ENCODE measurements around the gene DNAJC25.
"Not testable (repeated sequence)": the region's sequence is repeated elsewhere in the genome, so short reads cannot be mapped to it uniquely, and the experiment has no call there.

The DNAJC25 gene

DNA sequence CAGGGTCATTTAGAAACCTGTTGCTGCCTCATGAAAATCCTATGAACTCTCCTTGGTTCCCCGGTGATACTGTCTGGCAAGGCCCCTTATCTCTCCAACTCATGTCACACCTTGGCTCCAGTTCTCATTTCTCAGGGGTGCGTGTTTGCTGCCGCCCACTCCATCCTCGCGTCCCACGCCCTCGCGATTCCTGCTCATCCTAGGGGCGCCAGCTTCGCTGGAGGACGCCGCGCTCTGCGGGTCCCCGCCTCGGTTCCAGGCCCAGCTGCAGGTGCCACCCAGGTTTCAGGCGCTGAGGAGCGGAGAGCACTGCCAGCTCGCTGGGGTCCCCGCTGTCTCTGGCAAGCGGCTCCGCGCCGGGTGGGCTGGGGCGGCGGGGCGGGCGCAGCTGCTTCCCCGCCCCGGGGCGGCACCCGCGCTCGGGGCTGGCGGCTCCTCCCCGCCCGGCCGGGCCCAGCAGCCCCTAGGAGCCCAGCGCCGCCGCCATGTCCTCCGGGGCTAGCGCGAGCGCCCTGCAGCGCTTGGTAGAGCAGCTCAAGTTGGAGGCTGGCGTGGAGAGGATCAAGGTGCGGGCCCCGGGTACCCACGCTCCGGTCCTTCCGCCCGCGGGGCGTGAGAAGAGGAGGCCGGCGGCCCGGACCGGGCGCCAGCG lies 30.1 kb downstream of the DNAJC25 start, which contains the start of gene GNG10:
Gene GNG10 (plus strand): TSS at position 456 of the 652 bp plus-strand sequence. CDS start 30 bp downstream, at position 486.
- peak; percentile 64 for DNase-seq (ENCODE audit: low read depth)
- H3K4me3 ChIP-seq (ENCODE audit: low read depth, low read length): peak within 1 kb of the TSS; percentile 68
- peak; percentile 44 for TF ChIP-seq POLR2A (IDR thresholded peaks at IDR 0.05; ENCODE audit: extremely low read depth, insufficient read length)
- TF ChIP-seq, protein P1, sequence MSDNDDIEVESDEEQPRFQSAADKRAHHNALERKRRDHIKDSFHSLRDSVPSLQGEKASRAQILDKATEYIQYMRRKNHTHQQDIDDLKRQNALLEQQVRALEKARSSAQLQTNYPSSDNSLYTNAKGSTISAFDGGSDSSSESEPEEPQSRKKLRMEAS (IDR thresholded peaks at IDR 0.05; ENCODE audit: low read depth, low read length): no peak

- TF ChIP-seq, protein P2, sequence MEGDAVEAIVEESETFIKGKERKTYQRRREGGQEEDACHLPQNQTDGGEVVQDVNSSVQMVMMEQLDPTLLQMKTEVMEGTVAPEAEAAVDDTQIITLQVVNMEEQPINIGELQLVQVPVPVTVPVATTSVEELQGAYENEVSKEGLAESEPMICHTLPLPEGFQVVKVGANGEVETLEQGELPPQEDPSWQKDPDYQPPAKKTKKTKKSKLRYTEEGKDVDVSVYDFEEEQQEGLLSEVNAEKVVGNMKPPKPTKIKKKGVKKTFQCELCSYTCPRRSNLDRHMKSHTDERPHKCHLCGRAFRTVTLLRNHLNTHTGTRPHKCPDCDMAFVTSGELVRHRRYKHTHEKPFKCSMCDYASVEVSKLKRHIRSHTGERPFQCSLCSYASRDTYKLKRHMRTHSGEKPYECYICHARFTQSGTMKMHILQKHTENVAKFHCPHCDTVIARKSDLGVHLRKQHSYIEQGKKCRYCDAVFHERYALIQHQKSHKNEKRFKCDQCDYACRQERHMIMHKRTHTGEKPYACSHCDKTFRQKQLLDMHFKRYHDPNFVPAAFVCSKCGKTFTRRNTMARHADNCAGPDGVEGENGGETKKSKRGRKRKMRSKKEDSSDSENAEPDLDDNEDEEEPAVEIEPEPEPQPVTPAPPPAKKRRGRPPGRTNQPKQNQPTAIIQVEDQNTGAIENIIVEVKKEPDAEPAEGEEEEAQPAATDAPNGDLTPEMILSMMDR (IDR thresholded peaks at IDR 0.05; ENCODE audit: low read depth, low read length): no peak
- TF ChIP-seq MYC (IDR thresholded peaks at IDR 0.05; ENCODE audit: low read depth, low read length) (no peak), POLR2A (IDR thresholded peaks at IDR 0.05; ENCODE audit: extremely low read depth, insufficient read length) (no peak)
- TF ChIP-seq, protein P1 (IDR thresholded peaks at IDR 0.05; ENCODE audit: low read depth, low read length): no peak
- DNase-seq (ENCODE audit: low read depth): peak; percentile 40
- peak overlapping the region; percentile 68 for H3K4me3 ChIP-seq (ENCODE audit: low read depth, low read length)
Measured at GRCh38 chr9:111661802-111662521, 30.8 kb downstream of the DNAJC25 start.

GRCh38 chr9:111662576-111663300 lies 31.6 kb downstream of the DNAJC25 start:
- peak overlapping the region; percentile 68 for H3K4me3 ChIP-seq (ENCODE audit: low read depth, low read length)
- DNase-seq (ENCODE audit: low read depth): peak; percentile 5
- TF ChIP-seq, protein P2 (IDR thresholded peaks at IDR 0.05; ENCODE audit: low read depth, low read length): no peak
- TF ChIP-seq MYC (IDR thresholded peaks at IDR 0.05; ENCODE audit: low read depth, low read length): no peak
- TF ChIP-seq, protein P1 (IDR thresholded peaks at IDR 0.05; ENCODE audit: low read depth, low read length): no peak
- no peak for TF ChIP-seq POLR2A (IDR thresholded peaks at IDR 0.05; ENCODE audit: extremely low read depth, insufficient read length)

DNA sequence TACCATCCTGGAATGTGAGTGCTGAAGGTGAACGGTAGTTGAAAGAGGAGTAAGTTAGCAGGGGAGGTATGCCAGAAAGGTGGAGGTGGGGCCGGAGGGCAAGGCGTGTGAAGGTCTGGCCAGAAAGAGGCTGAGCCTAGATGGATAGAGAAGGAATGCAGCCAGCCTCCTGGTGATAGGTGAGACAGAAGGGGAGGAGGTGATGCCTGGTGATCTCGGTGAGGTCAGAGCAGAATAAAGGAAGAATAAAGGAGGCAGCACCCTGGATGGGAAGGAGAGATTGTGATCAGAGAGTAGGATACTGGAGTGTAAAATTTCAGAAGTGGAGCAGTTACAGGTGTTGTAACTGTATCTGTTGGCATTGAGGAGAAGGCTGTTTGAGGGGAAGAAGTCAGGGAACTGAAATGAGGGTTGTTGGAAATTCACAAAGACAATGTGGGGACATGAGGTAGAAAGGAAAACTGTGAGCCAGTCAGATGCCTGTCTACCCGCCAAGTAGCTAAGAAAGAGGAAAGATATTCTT lies 32.2 kb downstream of the DNAJC25 start:
- TF ChIP-seq, protein P1 (IDR thresholded peaks at IDR 0.05; ENCODE audit: low read depth, low read length): no peak
- TF ChIP-seq MYC (IDR thresholded peaks at IDR 0.05; ENCODE audit: low read depth, low read length) (no peak), POLR2A (IDR thresholded peaks at IDR 0.05; ENCODE audit: extremely low read depth, insufficient read length) (no peak)
- TF ChIP-seq, protein P2 (IDR thresholded peaks at IDR 0.05; ENCODE audit: low read depth, low read length): no peak
- DNase-seq (ENCODE audit: low read depth): no peak
- H3K4me3 ChIP-seq (ENCODE audit: low read depth, low read length): no peak overlapping the region

- TF ChIP-seq, protein P2 (IDR thresholded peaks at IDR 0.05; ENCODE audit: low read depth, low read length): no peak
- TF ChIP-seq MYC (IDR thresholded peaks at IDR 0.05; ENCODE audit: low read depth, low read length): no peak
- no peak for TF ChIP-seq POLR2A (IDR thresholded peaks at IDR 0.05; ENCODE audit: extremely low read depth, insufficient read length)
- TF ChIP-seq, protein P1 (IDR thresholded peaks at IDR 0.05; ENCODE audit: low read depth, low read length): no peak
- no peak for DNase-seq (ENCODE audit: low read depth)
- no peak overlapping the region for H3K4me3 ChIP-seq (ENCODE audit: low read depth, low read length)
Measured at GRCh38 chr9:111668026-111668573, 37.0 kb downstream of the DNAJC25 start.

GRCh38 chr9:111668601-111669000 lies 37.5 kb downstream of the DNAJC25 start:
- not testable (repeated sequence) for DNase-seq (ENCODE audit: low read depth); H3K4me3 ChIP-seq (ENCODE audit: low read depth, low read length)
